Body of pancreas (tissue), 4 donors: Measurements from ENCODE around the gene ALPP.
"Not testable (repeated sequence)": the region's sequence is repeated elsewhere in the genome, so short reads cannot be mapped to it uniquely, and the experiment has no call there.

Experiments used
- CTCF ChIP-seq, 7 experiments: fragments of 450-650 bp in 4 of 7; fragments of 200-600 bp in 3 of 7; sonication (generic) in 3 of 7; IDR thresholded peaks; one replicate each; pipeline ENCODE4 v1.5.1; 2016 to 2019; ENCODE audit warnings: antibody characterized with exemption in 7 of 7
- POLR2A ChIP-seq, 3 donors: fragments of 450-650 bp; IDR thresholded peaks; one replicate each; pipeline ENCODE4 v1.6.1; 2016; ENCODE audit warnings: antibody characterized with exemption in 3 of 3, mild to moderate bottlenecking in 2 of 3

GRCh38 chr2:232338094-232338758 lies 40.3 kb upstream of the ALPP start:
- TF ChIP-seq CTCF, POLR2A (IDR thresholded peaks at IDR 0.05): not testable (repeated sequence)
